CMK (cell line): ENCODE results near the gene GREB1.

Experiments used
- DNase-seq: peaks from one replicate; pipeline ENCODE4 v3.0.0-alpha.2; 2010; ENCODE audit warnings: low read depth

Gene GREB1

GRCh38 chr2:11602563-11603204 is 68.8 kb downstream of the GREB1 start:
- no peak for DNase-seq

GRCh38 chr2:11610624-11611242 is 76.9 kb downstream of the GREB1 start:
- DNase-seq, result no peak

- no peak for DNase-seq
These were observed 77.4 kb downstream of the GREB1 start for GRCh38 chr2:11611251-11611650.

DNA sequence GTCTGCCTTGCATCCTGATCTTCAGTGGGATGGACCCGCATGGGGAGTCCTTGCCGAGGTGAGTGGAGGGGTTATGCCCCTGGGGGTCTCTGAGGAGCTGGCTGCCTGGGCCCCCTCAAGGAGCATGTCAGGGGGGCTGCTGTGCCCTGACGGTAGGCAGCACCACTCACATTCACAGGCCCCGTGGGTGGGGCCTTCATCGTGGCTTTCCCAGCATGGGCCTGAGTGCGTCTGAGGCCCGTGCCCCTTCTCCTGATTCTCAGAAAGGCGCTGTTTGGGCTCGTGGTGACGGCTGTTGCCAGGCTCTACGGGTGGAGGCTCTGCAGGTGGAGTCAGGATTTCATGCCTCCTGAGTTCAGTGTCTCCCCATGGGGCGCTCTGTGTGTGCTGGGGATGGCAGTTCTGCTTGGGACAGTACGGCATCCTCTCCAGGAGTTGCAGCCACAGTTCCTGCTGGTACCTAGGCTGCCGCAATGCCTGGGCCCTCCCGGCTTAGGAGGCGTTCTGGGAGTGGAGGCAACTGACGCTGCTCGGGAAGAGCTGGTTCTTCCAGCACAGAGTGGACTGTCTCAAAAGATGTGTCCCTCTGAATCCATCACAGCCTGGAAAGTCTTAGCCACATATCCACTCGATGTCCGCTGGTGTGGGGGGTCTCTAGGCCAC is 78.8 kb downstream of the GREB1 start:
- DNase-seq, result no peak

DNA sequence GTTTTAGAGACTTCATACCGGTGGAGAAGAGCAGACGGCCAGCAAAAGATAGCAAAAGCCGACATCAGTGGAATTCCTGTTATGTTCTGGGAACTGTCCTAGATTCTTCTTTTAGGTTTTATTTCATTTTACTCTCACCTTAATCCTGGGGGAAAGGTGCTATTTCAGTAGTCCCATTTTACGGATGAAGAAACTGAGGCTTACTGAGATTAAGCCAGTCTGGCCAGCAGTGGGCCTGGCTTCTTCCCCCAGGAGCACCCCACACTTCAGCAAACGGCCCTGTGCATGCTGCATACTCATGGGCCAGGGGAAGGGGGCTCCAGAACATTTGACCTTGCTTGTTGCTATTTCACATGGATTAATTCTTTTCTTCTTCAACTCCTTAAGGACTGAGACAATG is 79.5 kb downstream of the GREB1 start:
- DNase-seq, result no peak

- DNase-seq, result no peak
These were observed 81.4 kb downstream of the GREB1 start for GRCh38 chr2:11615209-11615608.

DNA sequence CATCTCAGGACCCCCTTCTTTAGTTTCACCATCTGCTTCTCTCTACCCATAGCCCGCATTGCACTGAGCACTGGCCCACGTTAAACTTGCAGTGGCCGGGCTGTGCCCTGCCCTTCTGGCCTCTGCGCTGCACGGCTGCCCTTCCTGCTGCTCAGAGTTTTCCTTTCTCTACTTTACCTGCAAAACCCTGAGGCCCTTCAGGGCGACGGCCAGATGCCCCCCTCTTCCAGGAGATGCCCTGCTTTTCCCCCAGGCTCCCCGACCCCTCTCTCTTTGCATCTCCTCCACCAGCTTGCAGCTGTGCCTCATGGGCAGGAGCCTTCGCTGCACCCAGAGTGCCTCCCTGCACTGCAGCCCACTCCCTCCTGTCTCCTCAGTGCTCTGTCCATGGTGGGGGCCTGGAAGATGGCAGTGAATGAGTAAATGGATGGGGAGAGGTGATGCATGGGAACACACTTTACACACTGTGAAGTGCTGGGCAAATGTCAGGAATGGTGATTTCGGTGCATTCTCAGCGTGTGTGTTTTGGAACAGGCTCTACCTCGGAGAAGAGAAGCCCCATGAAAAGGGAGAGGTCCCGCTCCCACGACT is 82.3 kb downstream of the GREB1 start:
- DNase-seq, result no peak

GRCh38 chr2:11616851-11617415 is 83.1 kb downstream of the GREB1 start:
- DNase-seq, result no peak

- DNase-seq, result no peak
These were observed 83.7 kb downstream of the GREB1 start for GRCh38 chr2:11617527-11617926.

GRCh38 chr2:11617984-11618707 is 84.3 kb downstream of the GREB1 start:
- no peak for DNase-seq

DNA sequence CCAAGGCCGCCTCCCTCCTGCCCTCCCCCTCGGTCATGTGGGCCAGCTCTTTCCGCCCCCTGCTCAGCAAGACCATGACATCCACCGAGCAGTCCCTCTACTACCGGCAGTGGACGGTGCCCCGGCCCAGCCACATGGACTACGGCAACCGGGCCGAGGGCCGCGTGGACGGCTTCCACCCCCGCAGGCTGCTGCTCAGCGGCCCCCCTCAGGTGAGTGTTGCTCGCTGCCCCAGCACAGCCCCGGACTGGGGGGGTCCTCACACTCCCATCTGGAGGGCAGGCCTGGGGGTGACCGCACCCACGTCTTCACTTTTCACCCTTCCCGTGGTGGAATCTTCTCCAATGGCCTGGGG is 84.8 kb downstream of the GREB1 start:
- no peak for DNase-seq

GRCh38 chr2:11621410-11621809 is 87.6 kb downstream of the GREB1 start:
- no peak for DNase-seq

DNA sequence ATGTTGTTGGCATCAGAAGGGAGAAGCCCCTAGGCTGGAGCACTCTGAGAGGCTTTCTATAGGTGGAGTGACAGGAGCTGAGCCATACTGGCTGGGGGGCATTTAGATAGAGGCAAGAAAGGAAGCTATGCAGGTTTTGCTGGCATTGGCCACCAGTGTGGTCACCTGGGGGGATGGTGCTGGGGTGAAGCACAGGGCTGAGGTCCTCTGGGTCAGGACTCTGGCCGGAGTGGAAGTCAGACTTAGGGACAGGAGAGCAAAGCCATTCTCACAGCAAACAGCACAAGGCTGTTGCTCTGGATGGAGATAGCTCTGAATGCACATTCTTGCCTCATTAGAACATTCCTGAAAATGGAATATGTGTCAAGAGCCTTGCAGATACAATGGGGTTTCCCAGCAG is 88.8 kb downstream of the GREB1 start:
- DNase-seq, result no peak

- no peak for DNase-seq
These were observed 91.0 kb downstream of the GREB1 start for GRCh38 chr2:11624893-11625292.

DNA sequence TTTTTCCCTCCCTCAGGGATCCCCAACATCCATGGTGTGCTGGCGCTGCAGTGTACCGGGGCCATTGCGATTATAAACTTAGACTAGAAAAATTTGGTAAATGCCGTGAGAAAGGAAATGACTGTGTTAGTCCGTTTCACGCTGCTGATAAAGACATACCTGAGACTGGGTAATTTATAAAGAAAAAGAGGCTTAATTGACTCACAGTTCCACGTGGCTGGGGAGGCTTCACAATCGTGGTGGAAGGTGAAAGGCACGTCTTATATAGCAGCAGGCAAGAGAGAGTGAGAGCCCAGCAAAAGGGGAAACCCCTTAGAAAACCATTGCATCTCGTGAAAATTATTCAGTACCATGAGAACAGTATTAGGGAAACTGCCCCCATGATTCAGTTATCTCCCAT is 91.8 kb downstream of the GREB1 start:
- no peak for DNase-seq

GRCh38 chr2:11628675-11629074 is 94.8 kb downstream of the GREB1 start:
- DNase-seq, result no peak

DNA sequence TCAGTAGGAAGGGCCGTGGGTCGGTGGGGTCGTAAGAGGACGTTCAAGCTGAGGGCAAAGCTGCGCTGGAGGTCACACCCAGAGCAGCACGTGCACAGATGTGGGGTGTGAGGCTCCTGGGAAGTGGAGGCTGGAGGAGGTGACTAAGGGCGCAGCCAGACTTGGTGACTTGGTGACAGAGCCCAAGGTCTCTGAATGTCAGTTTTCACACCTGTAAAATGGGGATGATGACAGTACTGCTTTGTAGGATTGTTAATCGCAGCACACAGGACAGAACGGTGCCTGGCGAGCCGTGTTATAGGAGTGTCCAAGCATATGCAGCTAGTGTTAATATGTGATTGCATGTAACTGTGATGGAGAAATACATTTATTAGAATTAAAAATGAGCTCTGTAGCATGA is 95.4 kb downstream of the GREB1 start:
- DNase-seq, result no peak

- DNase-seq, result no peak
These were observed 96.0 kb downstream of the GREB1 start for GRCh38 chr2:11629851-11630250.

DNA sequence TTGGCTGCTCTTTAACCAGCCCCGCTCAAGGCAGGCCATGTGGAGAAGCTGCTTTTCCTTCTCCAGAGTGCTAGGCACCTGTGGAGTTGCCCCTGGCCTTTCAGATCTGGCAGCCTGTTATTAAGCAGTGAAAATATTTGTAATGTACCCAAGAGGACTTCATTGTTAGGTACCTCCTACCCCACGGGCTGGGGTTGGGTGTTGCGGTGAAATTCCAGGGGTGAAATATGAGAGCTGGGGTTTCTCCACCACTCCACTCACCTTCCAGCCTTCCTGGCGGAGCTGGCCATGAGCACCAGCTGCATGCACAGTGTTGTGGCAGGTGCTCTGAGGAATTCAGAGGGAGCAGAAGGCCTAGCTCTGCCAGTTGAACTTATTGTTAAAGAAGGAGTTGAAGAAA is 97.0 kb downstream of the GREB1 start:
- DNase-seq, result no peak

GRCh38 chr2:11631462-11631861 is 97.6 kb downstream of the GREB1 start:
- DNase-seq, result no peak

- no peak for DNase-seq
These were observed 100.2 kb downstream of the GREB1 start for GRCh38 chr2:11633923-11634478.

DNA sequence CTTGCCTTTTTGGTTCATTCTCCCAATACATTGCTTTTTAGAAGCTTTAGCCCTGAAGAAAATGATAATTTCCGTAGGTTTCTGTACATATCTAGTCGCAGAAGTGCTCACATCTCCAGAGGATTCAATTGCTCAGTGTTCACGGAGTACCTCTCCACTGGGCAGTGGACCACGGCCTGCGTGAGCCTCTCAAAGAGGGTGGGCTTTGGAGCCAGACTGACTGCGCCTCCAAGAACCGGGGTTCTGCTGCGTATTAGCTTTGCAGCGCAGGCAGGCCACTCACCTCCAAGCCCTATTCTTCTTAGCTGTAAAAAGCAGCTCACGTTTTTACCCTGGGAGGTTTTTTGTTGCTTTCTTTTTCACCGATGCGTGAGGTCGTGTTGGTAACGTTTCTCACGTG is 100.7 kb downstream of the GREB1 start:
- no peak for DNase-seq
